HG02884 (cell line): ENCODE results near the gene ARID5A.
"Not testable (repeated sequence)": the region's sequence is repeated elsewhere in the genome, so short reads cannot be mapped to it uniquely, and the experiment has no call there.

ENCODE experiments used
- ATAC-seq: cut with Tn5 transposase; IDR thresholded peaks from one replicate; pipeline ENCODE4 v1.9.1; 2021; ENCODE audit warnings: mild to moderate bottlenecking, moderate library complexity; ENCODE audit not compliant: unreplicated experiment

Gene ARID5A

GRCh38 chr2:96554293-96555145, 18.0 kb downstream of the ARID5A start:
- ATAC-seq: no peak

GRCh38 chr2:96555146-96555610, 18.6 kb downstream of the ARID5A start:
- no peak for ATAC-seq

- no peak for ATAC-seq
Measured at GRCh38 chr2:96556441-96557330, 20.1 kb downstream of the ARID5A start.

GRCh38 chr2:96557421-96557820, 20.9 kb downstream of the ARID5A start:
- not testable (repeated sequence) for ATAC-seq

- ATAC-seq: no peak
Measured at GRCh38 chr2:96558061-96558460, 21.5 kb downstream of the ARID5A start.

- ATAC-seq: no peak
Measured at GRCh38 chr2:96558485-96558884, 21.9 kb downstream of the ARID5A start.

- ATAC-seq: no peak
Measured at GRCh38 chr2:96564026-96564425, 27.5 kb downstream of the ARID5A start.

GRCh38 chr2:96564563-96564962, 28.0 kb downstream of the ARID5A start:
- ATAC-seq: no peak

- no peak for ATAC-seq
Measured at GRCh38 chr2:96565111-96565510, 28.6 kb downstream of the ARID5A start.

- no peak for ATAC-seq
Measured at GRCh38 chr2:96568094-96568493, 31.5 kb downstream of the ARID5A start.

- no peak for ATAC-seq
Measured at GRCh38 chr2:96574364-96574763, 37.8 kb downstream of the ARID5A start.

GRCh38 chr2:96575785-96576456, 39.4 kb downstream of the ARID5A start:
- ATAC-seq: no peak

GRCh38 chr2:96577501-96577900, 40.9 kb downstream of the ARID5A start:
- ATAC-seq: no peak

GRCh38 chr2:96578731-96579130, 42.2 kb downstream of the ARID5A start:
- no peak for ATAC-seq

GRCh38 chr2:96579422-96579821, 42.9 kb downstream of the ARID5A start:
- no peak for ATAC-seq

- ATAC-seq: no peak
Measured at GRCh38 chr2:96580771-96581170, 44.2 kb downstream of the ARID5A start.

GRCh38 chr2:96584017-96584416, 47.5 kb downstream of the ARID5A start:
- no peak for ATAC-seq

- ATAC-seq: no peak
Measured at GRCh38 chr2:96587843-96588242, 51.3 kb downstream of the ARID5A start.

GRCh38 chr2:96591054-96591453, 54.5 kb downstream of the ARID5A start:
- ATAC-seq: no peak

GRCh38 chr2:96591494-96591893, 54.9 kb downstream of the ARID5A start:
- ATAC-seq: no peak

GRCh38 chr2:96594282-96594681, 57.7 kb downstream of the ARID5A start:
- ATAC-seq: no peak
